Chondrocyte (in vitro differentiated cells): ENCODE measurements around the gene GSC. TPM values are rescaled to one million over a fixed set of nuclear protein-coding genes. Genes with fewer than 3 reads are reported as not detected.

Experiments used
- DNase-seq: peaks from one replicate; pipeline ENCODE4 v3.0.0; 2021; ENCODE audit warnings: mixed read lengths, low spot score
- H3K27ac Mint-ChIP-seq: one replicate; pipeline ENCODE4 v1.8.0; 2021; ENCODE audit warnings: mild to moderate bottlenecking, moderate library complexity, mixed read lengths; ENCODE audit not compliant: unreplicated experiment
- H3K27me3 Mint-ChIP-seq: 2 replicates; pipeline ENCODE4 v1.8.0; 2021; ENCODE audit warnings: low read depth, mixed read lengths
- H3K36me3 Mint-ChIP-seq: 2 replicates; pipeline ENCODE4 v1.8.0; 2021; ENCODE audit warnings: low read depth, mixed read lengths
- H3K4me1 Mint-ChIP-seq: 2 replicates; pipeline ENCODE4 v1.8.0; 2021; ENCODE audit warnings: low read depth, mild to moderate bottlenecking, mixed read lengths
- H3K4me3 Mint-ChIP-seq: one replicate; pipeline ENCODE4 v1.8.0; 2021; ENCODE audit warnings: mild to moderate bottlenecking, moderate library complexity, mixed read lengths; ENCODE audit not compliant: unreplicated experiment
- H3K9me3 Mint-ChIP-seq: 2 replicates; pipeline ENCODE4 v1.8.0; 2021; ENCODE audit warnings: low read depth, mixed read lengths
- total RNA-seq: library from RNA; stranded (reverse); gene quantifications from 3 replicates; pipeline ENCODE4 v1.2.1, GENCODE V29; 2021
- TF ChIP-seq, protein P1 (sequence below): fragments of 200-600 bp; sonication (generic); IDR thresholded peaks from 2 replicates; pipeline ENCODE4 v1.5.0; 2021; ENCODE audit warnings: antibody characterized with exemption, mild to moderate bottlenecking, moderate library complexity

GSC gene
- total RNA-seq, 1 donor from 2014 or later, result not detected

DNA sequence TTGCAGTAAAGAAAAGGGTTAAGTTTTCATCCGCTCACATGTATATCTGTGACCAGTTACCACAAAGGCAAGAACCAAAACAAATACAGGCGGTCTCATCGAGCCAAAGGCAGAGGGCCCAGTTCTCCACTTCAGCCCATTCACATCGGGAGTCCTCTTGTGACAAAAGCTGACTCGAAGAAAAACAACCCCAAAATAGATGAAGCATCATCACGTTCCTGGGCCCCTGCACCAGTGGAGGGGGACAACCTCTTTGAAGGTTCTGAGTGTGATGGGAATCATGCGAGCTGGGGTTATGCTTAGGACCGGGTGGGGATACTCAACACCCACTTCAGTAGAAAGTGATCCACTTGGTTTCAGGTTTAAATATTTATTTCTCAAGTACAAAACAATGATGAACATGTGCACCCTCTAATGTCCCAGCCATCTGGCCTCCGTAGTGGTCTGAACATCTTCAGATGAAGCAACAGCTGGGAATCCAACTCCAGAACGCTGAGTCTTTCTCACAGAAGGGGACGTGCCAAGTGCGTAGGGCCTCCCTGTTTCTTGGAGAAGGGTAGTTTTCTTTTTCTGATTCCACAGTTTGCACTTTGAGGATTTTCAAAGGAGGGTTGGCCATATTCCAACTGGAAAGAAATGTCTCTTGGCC is 8.4 kb downstream of the GSC start:
- H3K36me3 Mint-ChIP-seq, result no peaks in the 10 kb centered on the region
- no peak overlapping the region for H3K4me3 Mint-ChIP-seq
- H3K9me3 Mint-ChIP-seq, result no peaks in the 10 kb centered on the region
- no peak overlapping the region for H3K27ac Mint-ChIP-seq
- DNase-seq, result no peak
- no peaks in the 10 kb centered on the region for H3K4me1 Mint-ChIP-seq
- peaks cover 58% of the 10 kb centered on the region for H3K27me3 Mint-ChIP-seq
- TF ChIP-seq, protein P1, sequence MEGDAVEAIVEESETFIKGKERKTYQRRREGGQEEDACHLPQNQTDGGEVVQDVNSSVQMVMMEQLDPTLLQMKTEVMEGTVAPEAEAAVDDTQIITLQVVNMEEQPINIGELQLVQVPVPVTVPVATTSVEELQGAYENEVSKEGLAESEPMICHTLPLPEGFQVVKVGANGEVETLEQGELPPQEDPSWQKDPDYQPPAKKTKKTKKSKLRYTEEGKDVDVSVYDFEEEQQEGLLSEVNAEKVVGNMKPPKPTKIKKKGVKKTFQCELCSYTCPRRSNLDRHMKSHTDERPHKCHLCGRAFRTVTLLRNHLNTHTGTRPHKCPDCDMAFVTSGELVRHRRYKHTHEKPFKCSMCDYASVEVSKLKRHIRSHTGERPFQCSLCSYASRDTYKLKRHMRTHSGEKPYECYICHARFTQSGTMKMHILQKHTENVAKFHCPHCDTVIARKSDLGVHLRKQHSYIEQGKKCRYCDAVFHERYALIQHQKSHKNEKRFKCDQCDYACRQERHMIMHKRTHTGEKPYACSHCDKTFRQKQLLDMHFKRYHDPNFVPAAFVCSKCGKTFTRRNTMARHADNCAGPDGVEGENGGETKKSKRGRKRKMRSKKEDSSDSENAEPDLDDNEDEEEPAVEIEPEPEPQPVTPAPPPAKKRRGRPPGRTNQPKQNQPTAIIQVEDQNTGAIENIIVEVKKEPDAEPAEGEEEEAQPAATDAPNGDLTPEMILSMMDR, result no peak

DNA sequence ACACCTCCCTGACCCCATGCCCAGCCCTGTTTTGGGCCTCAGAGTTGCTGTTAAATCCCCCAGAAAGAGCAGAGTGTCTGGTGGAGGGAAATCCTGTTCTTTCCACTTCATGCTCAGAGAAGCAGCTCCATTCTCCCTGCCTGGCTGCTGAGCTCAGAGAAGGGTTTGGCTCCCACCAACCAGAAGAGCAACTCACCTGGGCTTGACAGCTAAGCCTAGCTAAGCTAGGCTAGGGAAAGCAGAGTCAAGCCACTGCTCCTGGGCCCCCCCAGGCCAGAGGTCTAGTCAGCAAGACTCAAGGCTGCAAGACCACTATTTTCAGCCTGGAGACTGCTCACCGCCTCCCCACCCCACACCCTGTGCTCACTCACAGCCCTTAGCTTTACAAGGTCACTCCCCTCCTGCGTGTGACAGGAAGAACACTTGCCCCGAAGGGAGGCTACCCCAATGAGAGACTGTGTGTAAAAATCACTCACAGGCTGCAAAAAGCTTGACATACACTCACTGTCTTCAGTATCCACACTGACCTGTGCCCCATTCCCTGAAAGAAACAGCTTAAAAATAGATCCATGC is 13.5 kb downstream of the GSC start:
- DNase-seq, result no peak
- Mint-ChIP-seq H3K27ac (no peak overlapping the region), H3K4me1 (no peaks in the 10 kb centered on the region), H3K27me3 (peaks cover 23% of the 10 kb centered on the region), H3K9me3 (no peaks in the 10 kb centered on the region), H3K36me3 (no peaks in the 10 kb centered on the region), H3K4me3 (no peak overlapping the region)
- TF ChIP-seq, protein P1, result no peak

DNA sequence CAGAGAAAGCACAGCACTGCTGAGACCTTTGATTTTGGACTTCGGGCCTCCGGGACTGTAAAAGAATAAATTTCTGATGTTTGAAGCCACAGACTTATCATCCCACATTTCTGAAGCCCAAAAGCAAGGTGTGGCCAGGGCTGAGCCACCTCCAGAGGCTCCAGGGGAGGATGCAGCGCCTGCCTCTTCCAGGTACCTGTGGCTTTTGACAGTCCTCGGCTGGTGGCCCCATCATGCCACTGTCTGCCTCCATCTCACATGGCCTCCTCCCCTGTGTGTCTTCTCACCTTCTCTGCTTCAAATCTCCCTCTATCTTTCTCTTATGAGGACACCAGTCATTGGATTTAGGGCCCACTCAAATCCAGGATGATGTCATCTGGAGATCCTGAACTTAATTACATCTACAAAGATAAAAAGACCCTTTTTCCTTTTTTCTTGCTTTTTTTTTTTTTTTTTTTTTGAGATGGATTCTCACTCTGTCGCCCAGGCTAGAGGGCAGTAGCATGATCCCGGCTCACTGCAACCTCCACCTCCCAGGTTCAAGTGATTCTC is 15.4 kb downstream of the GSC start:
- TF ChIP-seq, protein P1, result no peak
- no peaks in the 10 kb centered on the region for H3K4me1 Mint-ChIP-seq
- peaks cover 21% of the 10 kb centered on the region for H3K27me3 Mint-ChIP-seq
- no peak overlapping the region for H3K4me3 Mint-ChIP-seq
- H3K27ac Mint-ChIP-seq, result no peak overlapping the region
- H3K9me3 Mint-ChIP-seq, result no peaks in the 10 kb centered on the region
- no peak for DNase-seq
- H3K36me3 Mint-ChIP-seq, result no peaks in the 10 kb centered on the region

DNA sequence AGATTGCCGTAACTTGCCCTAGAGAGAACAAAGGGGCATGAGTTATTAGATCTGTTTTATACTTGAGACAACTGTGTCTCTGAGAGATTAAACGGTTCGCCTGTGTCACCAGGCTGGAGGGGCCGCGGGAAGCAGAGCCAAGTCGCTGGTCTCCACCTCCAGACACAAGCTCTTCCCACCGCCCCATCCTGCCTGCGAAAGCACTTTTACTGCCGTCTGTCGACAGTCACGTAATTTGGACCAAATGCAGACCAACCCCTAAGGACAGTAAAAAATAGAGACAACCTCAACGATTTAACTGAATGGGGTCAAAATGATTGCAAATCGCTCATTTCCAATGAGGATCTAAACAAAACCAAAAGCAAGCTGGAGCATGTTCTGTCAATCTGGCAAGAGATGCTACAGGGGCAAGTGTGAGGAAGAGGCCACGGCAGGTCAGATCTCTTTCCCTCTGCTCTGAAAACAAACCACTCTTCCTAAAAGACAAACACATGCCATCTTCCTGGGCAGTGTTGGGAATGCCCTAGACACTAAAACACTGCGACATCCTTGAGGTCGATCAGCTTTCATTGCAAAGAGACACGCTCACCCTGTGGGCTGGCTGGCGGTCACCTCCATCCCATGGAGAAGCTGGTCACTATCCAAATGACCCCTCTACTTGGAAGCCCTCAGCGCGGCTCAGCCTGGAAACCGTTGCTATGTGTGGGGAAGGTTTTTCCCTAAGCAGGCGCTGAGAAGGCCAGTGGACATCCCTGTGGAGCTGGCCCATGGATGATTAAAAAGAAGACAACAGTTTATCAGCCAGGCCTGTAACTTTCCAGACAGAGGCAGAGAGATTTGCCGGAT is 17.1 kb downstream of the GSC start:
- TF ChIP-seq, protein P1, result no peak
- Mint-ChIP-seq H3K36me3 (no peaks in the 10 kb centered on the region), H3K4me1 (no peaks in the 10 kb centered on the region), H3K4me3 (no peak overlapping the region), H3K27ac (no peak overlapping the region), H3K9me3 (no peaks in the 10 kb centered on the region), H3K27me3 (peaks cover 15% of the 10 kb centered on the region)
- no peak for DNase-seq

DNA sequence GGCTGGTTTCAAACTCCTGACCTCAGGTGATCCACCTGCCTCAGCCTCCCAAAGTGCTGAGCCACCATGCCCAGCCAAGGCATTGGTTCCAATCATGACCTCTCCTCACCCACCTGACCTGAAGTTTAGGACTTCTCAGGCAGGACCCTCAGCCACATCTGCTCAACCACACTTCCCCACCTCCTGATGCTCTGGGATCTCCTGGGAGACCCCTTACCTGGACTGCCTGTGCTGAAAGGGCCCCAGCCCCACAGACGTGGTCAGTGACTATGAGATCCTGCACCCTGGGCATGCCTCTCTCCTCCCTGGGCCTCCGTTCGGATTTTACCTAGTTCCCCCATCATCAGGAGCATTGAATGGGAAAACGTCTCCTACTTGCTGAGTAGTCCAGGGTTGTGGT is 18.0 kb downstream of the GSC start:
- H3K27ac Mint-ChIP-seq, result no peak overlapping the region
- H3K36me3 Mint-ChIP-seq, result no peaks in the 10 kb centered on the region

More for the DNA sequence above, 18.0 kb downstream of the GSC start:
- Mint-ChIP-seq H3K4me1 (no peaks in the 10 kb centered on the region), H3K4me3 (no peak overlapping the region), H3K9me3 (no peaks in the 10 kb centered on the region), H3K27me3 (peaks cover 15% of the 10 kb centered on the region)
- TF ChIP-seq, protein P1, result no peak
- no peak for DNase-seq
